ENCODE data around the gene HAPSTR1.

GRCh38 chr16:9055115-9055514, 36.3 kb upstream of the HAPSTR1 start:
- TF ChIP-seq CTCF (IDR thresholded peaks at IDR 0.05): no peak
- no peak for TF ChIP-seq POLR2A (IDR thresholded peaks at IDR 0.05)

All from heart left ventricle (tissue), 13 donors.